Spleen (tissue), 7 donors: Measurements from ENCODE around the gene LPCAT1.

Experiments
- POLR2A ChIP-seq, 3 donors: fragments of 450-650 bp; IDR thresholded peaks; one replicate each; pipeline ENCODE4 v1.5.1; 2017; ENCODE audit warnings: antibody characterized with exemption in 3 of 3, mild to moderate bottlenecking in 1 of 3
- POLR2AphosphoS5 ChIP-seq, 3 donors: sonication (generic); formaldehyde crosslinking; IDR thresholded peaks; one replicate each; pipeline ENCODE4 v1.5.1; 2017; ENCODE audit warnings: antibody characterized with exemption in 3 of 3
- TF ChIP-seq, protein P1 (sequence below), 11 experiments: fragments of 200-600 bp in 7 of 11; fragments of 450-650 bp in 4 of 11; sonication (generic) in 4 of 11; IDR thresholded peaks in 8 of 11; conservative IDR thresholded peaks in 3 of 11; 1 replicate in 7 of 11; 2 replicates in 4 of 11; pipeline versions ENCODE4 v1.4.0 to v1.8.0; 2016 to 2021; ENCODE audit warnings: antibody characterized with exemption in 11 of 11, inconsistent platforms in 4 of 11, mild to moderate bottlenecking in 1 of 11
- donor health status: DM: no; HTN: no; CAD: no; lungs with moderate emphysema.
- donor health status: DM: no; HTN: no; CAD: no.
- donor health status: DM: no; HTN: no; CAD: no.

DNA sequence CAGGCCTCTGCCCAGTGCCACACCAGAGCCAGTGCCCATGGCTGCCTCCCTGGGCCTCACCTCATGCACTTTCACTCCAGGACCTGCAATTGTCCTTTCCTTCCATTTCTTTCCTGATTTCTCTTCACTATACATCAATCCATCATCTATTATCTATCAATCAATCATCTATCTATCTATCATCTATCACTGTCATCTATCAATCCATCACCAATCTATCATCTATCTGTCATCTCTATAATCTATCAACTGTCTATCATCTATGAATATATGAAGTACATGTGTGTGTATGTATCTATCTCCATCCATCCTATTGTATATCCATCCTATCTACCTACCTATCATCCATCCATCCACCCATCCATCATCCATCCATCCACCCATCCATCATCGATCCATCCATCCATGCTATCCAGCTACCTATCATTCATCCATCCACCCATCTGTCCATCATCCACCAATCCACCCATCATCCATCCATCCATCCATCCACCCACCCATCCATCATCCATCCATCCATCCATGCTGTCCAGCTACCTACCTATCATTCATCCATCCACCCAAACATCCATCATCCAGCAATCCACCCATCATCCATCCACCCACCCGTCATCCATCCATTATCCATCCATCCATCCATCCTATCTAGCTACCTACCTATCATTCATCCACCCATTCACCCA, 105.4 kb downstream of the LPCAT1 start:
- TF ChIP-seq, protein P1, sequence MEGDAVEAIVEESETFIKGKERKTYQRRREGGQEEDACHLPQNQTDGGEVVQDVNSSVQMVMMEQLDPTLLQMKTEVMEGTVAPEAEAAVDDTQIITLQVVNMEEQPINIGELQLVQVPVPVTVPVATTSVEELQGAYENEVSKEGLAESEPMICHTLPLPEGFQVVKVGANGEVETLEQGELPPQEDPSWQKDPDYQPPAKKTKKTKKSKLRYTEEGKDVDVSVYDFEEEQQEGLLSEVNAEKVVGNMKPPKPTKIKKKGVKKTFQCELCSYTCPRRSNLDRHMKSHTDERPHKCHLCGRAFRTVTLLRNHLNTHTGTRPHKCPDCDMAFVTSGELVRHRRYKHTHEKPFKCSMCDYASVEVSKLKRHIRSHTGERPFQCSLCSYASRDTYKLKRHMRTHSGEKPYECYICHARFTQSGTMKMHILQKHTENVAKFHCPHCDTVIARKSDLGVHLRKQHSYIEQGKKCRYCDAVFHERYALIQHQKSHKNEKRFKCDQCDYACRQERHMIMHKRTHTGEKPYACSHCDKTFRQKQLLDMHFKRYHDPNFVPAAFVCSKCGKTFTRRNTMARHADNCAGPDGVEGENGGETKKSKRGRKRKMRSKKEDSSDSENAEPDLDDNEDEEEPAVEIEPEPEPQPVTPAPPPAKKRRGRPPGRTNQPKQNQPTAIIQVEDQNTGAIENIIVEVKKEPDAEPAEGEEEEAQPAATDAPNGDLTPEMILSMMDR (IDR thresholded peaks at IDR 0.05 in 8 of 11, conservative IDR thresholded peaks at IDR 0.05 in 3 of 11) = no peak
- no peak for TF ChIP-seq POLR2A (IDR thresholded peaks at IDR 0.05)
- no peak for TF ChIP-seq POLR2AphosphoS5 (IDR thresholded peaks at IDR 0.05)
